Heart left ventricle (tissue), 16 donors: Measurements from ENCODE around the gene CPM. TPM values are rescaled to one million over a fixed set of nuclear protein-coding genes. Genes with fewer than 3 reads are reported as not detected.

Experiments
- ATAC-seq, 4 donors: fragments of 200-7000 bp; cut with Tn5 transposase; one replicate each; pipeline ENCODE4 v1.9.1; 2020 to 2022; ENCODE audit warnings: moderate library complexity in 4 of 4, mild to moderate bottlenecking in 3 of 4, moderate number of reproducible peaks in 1 of 4
- DNase-seq, 5 donors: peaks; one replicate each; pipeline ENCODE4 v3.0.0-alpha.2; 2020
- H3K27ac ChIP-seq, 12 donors: fragments of 200-600 bp; sonication (generic) in 4 of 12; one replicate each; pipeline versions ENCODE4 v1.5.0 to v1.8.0; 2016 to 2022; ENCODE audit warnings: mild to moderate bottlenecking in 2 of 12
- H3K27me3 ChIP-seq, 9 donors: fragments of 200-600 bp; sonication (generic) in 2 of 9; one replicate each; pipeline versions ENCODE4 v1.5.1 to v1.8.0; 2016 to 2022; ENCODE audit warnings: mild to moderate bottlenecking in 3 of 9
- H3K36me3 ChIP-seq, 9 donors: fragments of 200-600 bp; sonication (generic) in 2 of 9; one replicate each; pipeline versions ENCODE4 v1.5.0 to v1.8.0; 2018 to 2022; ENCODE audit warnings: mild to moderate bottlenecking in 2 of 9
- H3K4me1 ChIP-seq, 12 donors: fragments of 200-600 bp; sonication (generic) in 4 of 12; one replicate each; pipeline versions ENCODE4 v1.5.0 to v1.8.0; 2016 to 2022; ENCODE audit warnings: mild to moderate bottlenecking in 3 of 12
- H3K4me3 ChIP-seq, 12 donors: fragments of 200-600 bp; sonication (generic) in 4 of 12; one replicate each; pipeline versions ENCODE4 v1.5.0 to v1.8.0; 2017 to 2022; ENCODE audit warnings: mild to moderate bottlenecking in 9 of 12, moderate library complexity in 4 of 12
- H3K9me3 ChIP-seq, 12 donors: fragments of 200-600 bp; sonication (generic) in 4 of 12; one replicate each; pipeline versions ENCODE4 v1.5.0 to v1.8.0; 2016 to 2022; ENCODE audit warnings: mild to moderate bottlenecking in 1 of 12
- POLR2A ChIP-seq, 2 donors: fragments of 450-650 bp; IDR thresholded peaks; one replicate each; pipeline ENCODE4 v1.6.1; 2017; ENCODE audit warnings: antibody characterized with exemption in 2 of 2, mild to moderate bottlenecking in 2 of 2, moderate library complexity in 2 of 2
- WGBS, 4 donors: extraction: QIAGEN DNeasy Blood & Tissue Kit in 2 of 4; methylation state at CpG; one replicate each; pipeline versions ENCODE4 v1.1.5 to v1.1.7; 2013 to 2018; 5-methylcytosine and 5-hydroxymethylcytosine counted together
- intact Hi-C, 10 donors: fragments of 100-400 bp; cut with DNase I; formaldehyde crosslinking; loops; one replicate each; pipeline versions ENCODE4 v1.11.1 to v1.14.2; 2022
- polyA plus RNA-seq, 2 donors: library from polyadenylated mRNA; stranded (reverse); fragments of 200-250 nt; gene quantifications; one replicate each; pipeline ENCODE4 v1.2.3, GENCODE V29; 2013
- total RNA-seq, 9 donors: library from RNA; depleted of rRNA in 2 of 9; stranded (reverse); fragments of >200 nt in 2 of 9; fragmentation: NEBNext Ultra II Directional in 3 of 9; extraction: Animal tissue kit (Norgen Biotek cat#: 25700) in 3 of 9; gene quantifications; one replicate each; pipeline versions ENCODE4 v1.1.0 to v1.2.4, GENCODE V29; 2016 to 2023
- TF ChIP-seq, protein P1 (sequence below), 12 donors: fragments of 200-600 bp; sonication (generic) in 4 of 12; IDR thresholded peaks; one replicate each; pipeline versions ENCODE4 v1.5.0 to v1.8.0; 2018 to 2022; ENCODE audit warnings: antibody characterized with exemption in 12 of 12, mild to moderate bottlenecking in 5 of 12
- donor health status: ischemic (EF 13 %, LVEDD 7.1; RV severe dilation, severe dysfunction).
- donor health status: healthy with polysubstance abuse.
- donor health status: DM: no; HTN: yes; CAD: no.
- donor health status: DM: no; HTN: no; CAD: no.
- donor health status: ischemic (EF 25% LVEDD 6.9; RV normal size, moderate dysfunction).
- donor health status: ischemic (EF 25% LVEDD 5.7; RV mildly dilated, moderate dysfunction).
- donor health status: healthy.
- donor health status: DM: yes; HTN: yes; CAD: no.
- donor health status: ischemic (EF 35%, LVEDD 5.7; RV mildly dilated, moderate dysfunction).
- donor health status: nonischemic (EF 11% LVEDD 7.7; RV severe dilation, severe dysfunction).
- donor health status: DM: yes; HTN: yes; CAD: no.
- donor health status: PGD.
- donor health status: ischemic (EF 29% LVEDD 5.4; RV normal size, mild dysfunction).
- donor health status: nonischemic (EF 23%, LVEDD 6.1; RV moderate dilation, normal function).

The CPM gene
- total and polyA plus RNA-seq, 11 donors, result 2.0 to 25.4 (median 8.8) TPM

DNA sequence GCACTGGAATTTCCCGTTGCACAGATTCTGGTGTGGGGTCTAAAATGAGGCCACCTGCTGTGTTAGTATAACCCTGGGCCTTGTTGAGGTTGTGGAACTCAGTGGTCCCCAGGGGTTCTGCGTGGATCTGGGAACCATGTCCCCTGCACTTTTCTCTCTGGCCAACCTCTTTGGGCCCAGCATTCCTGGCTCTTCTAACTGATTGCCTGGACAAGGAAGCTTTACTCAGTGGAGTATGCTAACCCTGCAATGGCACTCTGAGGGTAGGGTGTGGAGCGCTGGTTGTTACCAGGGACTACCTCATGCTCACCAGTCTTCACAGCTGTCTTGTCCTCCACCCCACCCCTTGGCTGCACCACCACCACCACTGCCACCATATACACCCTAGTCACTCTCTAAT is 39.2 kb downstream of the CPM start:
- H3K36me3 ChIP-seq, result no peaks in the 10 kb centered on the region
- H3K27me3 ChIP-seq, result no peaks in the 10 kb centered on the region
- H3K4me1 ChIP-seq, result peaks cover 0 to 9% (median 0%) of the 10 kb centered on the region in 12 donors
- intact Hi-C loops, result no loop called here
- no peak overlapping the region for H3K4me3 ChIP-seq
- DNase-seq, result no peak
- no peak for TF ChIP-seq POLR2A (IDR thresholded peaks at IDR 0.05)
- TF ChIP-seq, protein P1, sequence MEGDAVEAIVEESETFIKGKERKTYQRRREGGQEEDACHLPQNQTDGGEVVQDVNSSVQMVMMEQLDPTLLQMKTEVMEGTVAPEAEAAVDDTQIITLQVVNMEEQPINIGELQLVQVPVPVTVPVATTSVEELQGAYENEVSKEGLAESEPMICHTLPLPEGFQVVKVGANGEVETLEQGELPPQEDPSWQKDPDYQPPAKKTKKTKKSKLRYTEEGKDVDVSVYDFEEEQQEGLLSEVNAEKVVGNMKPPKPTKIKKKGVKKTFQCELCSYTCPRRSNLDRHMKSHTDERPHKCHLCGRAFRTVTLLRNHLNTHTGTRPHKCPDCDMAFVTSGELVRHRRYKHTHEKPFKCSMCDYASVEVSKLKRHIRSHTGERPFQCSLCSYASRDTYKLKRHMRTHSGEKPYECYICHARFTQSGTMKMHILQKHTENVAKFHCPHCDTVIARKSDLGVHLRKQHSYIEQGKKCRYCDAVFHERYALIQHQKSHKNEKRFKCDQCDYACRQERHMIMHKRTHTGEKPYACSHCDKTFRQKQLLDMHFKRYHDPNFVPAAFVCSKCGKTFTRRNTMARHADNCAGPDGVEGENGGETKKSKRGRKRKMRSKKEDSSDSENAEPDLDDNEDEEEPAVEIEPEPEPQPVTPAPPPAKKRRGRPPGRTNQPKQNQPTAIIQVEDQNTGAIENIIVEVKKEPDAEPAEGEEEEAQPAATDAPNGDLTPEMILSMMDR (IDR thresholded peaks at IDR 0.05), result no peak
- no peak for ATAC-seq
- WGBS, 4 donors, result 76 to 91% (median 85%) methylated on average over 3 of the region's 3 CpGs
- no peaks in the 10 kb centered on the region for H3K9me3 ChIP-seq
- H3K27ac ChIP-seq, result no peak overlapping the region

DNA sequence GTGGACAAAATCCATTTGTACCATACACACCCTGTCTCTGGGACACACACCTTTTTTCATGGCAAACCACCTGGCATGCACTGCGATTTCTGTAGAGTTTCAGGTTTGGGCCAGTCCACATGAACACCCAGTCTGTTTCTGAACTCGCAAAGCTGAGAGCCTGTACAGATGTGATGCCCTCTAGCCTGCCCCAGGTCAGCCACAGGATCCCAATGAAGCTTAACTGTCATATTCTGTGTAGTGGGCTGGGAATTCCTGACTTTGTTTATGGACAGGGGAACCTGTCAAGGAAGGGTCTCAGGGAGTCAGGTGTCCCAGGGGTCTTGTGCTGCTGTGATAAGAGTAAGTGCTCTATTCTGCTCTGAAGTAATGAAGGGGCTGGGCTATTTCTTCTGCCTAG is 39.8 kb downstream of the CPM start:
- Histone ChIP-seq H3K9me3 (no peaks in the 10 kb centered on the region), H3K4me3 (no peak overlapping the region), H3K27me3 (no peaks in the 10 kb centered on the region), H3K4me1 (peaks cover 0 to 9% (median 0%) of the 10 kb centered on the region in 12 donors), H3K27ac (no peak overlapping the region), H3K36me3 (no peaks in the 10 kb centered on the region)
- 86 to 97% (median 90%) methylated on average over 2 of the region's 2 CpGs for WGBS, 4 donors
- intact Hi-C loops, result no loop called here
- no peak for DNase-seq
- ATAC-seq, result no peak
- no peak for TF ChIP-seq POLR2A (IDR thresholded peaks at IDR 0.05)
- TF ChIP-seq, protein P1 (IDR thresholded peaks at IDR 0.05), result no peak

DNA sequence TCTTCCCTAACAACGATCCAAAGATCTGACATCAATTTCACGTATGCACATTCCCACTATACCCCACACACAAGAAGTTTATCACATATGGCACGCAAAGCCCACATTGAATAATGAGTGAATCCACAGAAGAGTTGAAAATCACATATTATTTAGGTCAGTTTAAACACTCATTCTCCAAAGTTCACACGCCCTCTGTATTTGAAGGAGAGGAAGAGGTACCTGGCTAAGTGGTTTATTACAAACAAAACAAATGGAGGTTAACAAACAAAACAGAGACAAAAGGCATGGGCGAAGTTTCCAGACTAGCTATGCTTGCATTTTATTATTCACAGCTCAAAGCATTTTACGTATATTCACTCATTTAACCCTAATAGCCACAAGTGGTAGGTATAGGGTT is 41.8 kb downstream of the CPM start:
- DNase-seq (no peak), ATAC-seq (no peak)
- Histone ChIP-seq H3K4me3 (no peak overlapping the region), H3K9me3 (no peaks in the 10 kb centered on the region), H3K27ac (peak overlapping the region in 3 of 12 donors; percentile 15 to 32 (median 31)), H3K27me3 (no peaks in the 10 kb centered on the region), H3K4me1 (peaks cover 0 to under 1% (median 0%) of the 10 kb centered on the region in 12 donors), H3K36me3 (no peaks in the 10 kb centered on the region)
- 81 to 90% (median 84%) methylated on average over 6 of the region's 6 CpGs for WGBS, 4 donors
- intact Hi-C loops, result no loop called here
- TF ChIP-seq, protein P1 (IDR thresholded peaks at IDR 0.05), result no peak
- TF ChIP-seq POLR2A (IDR thresholded peaks at IDR 0.05), result no peak

DNA sequence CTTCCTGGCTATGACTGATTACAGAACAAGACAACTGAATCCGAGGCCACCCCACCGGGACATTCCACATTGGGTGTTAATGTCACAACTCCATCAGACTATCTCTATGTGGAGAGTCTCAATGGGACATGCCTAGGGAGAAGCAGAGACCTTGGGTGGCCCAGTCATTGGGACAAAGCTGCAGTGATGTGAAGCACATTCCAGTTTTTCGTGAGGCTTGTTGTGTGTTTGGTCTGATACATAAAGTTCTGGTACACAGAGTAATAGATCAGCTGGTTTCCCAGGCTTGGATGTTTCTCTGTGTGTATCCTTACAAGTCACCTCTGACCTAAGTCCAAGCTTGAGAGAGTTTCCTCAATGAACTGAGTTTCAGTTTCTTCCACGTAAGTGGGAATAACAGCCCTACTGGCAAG is 42.3 kb downstream of the CPM start:
- TF ChIP-seq POLR2A (IDR thresholded peaks at IDR 0.05), result no peak
- TF ChIP-seq, protein P1 (IDR thresholded peaks at IDR 0.05), result no peak
- H3K36me3 ChIP-seq, result no peaks in the 10 kb centered on the region
- no peaks in the 10 kb centered on the region for H3K27me3 ChIP-seq
- H3K27ac ChIP-seq, result peak overlapping the region in 9 of 12 donors; percentile 10 to 62 (median 39)
- no peak overlapping the region for H3K4me3 ChIP-seq
- ATAC-seq (peak; percentile 53 to 67 (median 61)), DNase-seq (peak in 1 of 5 donors; percentile 33)
- intact Hi-C loops, result no loop called here
- no peaks in the 10 kb centered on the region for H3K4me1 ChIP-seq
- WGBS, 4 donors, result 68 to 87% (median 79%) methylated on average over 4 of the region's 4 CpGs
- H3K9me3 ChIP-seq, result no peaks in the 10 kb centered on the region
